Gastroesophageal sphincter (tissue), 3 donors: ENCODE data around the gene PXYLP1.

Source experiments
- POLR2A ChIP-seq, 2 donors: fragments of 450-650 bp; IDR thresholded peaks; one replicate each; pipeline ENCODE4 v1.6.1; 2017; ENCODE audit warnings: antibody characterized with exemption in 2 of 2, mild to moderate bottlenecking in 2 of 2, moderate library complexity in 1 of 2
- POLR2AphosphoS5 ChIP-seq: sonication (generic); formaldehyde crosslinking; IDR thresholded peaks from one replicate; pipeline ENCODE4 v1.6.1; 2017; ENCODE audit warnings: antibody characterized with exemption
- TF ChIP-seq, protein P1 (sequence below), 4 experiments: fragments of 200-600 bp in 2 of 4; fragments of 450-650 bp in 2 of 4; sonication (generic) in 1 of 4; IDR thresholded peaks; one replicate each; pipeline ENCODE4 v1.5.1; 2017 to 2019; ENCODE audit warnings: antibody characterized with exemption in 4 of 4, mild to moderate bottlenecking in 2 of 4, moderate library complexity in 2 of 4

DNA sequence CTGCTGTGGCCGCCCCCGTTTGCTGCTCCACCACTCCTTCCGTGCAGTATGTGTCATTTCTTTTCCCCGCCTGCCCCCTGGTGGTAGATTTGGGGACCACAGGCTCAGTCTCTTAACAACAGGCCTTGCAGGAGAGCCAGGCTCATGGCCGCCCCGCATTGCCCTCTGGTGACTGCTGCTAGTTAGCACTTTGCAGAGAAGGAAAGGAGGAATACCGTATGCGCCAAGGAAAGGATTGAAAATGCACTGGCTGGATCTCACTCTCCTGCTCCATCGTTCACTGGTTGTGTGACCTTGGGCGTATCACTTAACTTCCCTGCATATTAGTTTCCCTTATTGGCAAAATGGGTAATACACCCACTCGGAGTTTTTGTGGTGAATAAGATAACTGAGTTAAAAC is 39.3 kb upstream of the PXYLP1 start:
- TF ChIP-seq, protein P1, sequence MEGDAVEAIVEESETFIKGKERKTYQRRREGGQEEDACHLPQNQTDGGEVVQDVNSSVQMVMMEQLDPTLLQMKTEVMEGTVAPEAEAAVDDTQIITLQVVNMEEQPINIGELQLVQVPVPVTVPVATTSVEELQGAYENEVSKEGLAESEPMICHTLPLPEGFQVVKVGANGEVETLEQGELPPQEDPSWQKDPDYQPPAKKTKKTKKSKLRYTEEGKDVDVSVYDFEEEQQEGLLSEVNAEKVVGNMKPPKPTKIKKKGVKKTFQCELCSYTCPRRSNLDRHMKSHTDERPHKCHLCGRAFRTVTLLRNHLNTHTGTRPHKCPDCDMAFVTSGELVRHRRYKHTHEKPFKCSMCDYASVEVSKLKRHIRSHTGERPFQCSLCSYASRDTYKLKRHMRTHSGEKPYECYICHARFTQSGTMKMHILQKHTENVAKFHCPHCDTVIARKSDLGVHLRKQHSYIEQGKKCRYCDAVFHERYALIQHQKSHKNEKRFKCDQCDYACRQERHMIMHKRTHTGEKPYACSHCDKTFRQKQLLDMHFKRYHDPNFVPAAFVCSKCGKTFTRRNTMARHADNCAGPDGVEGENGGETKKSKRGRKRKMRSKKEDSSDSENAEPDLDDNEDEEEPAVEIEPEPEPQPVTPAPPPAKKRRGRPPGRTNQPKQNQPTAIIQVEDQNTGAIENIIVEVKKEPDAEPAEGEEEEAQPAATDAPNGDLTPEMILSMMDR (IDR thresholded peaks at IDR 0.05) = peak; percentile 95 to 100 (median 98)
- no peak for TF ChIP-seq POLR2AphosphoS5
- no peak for TF ChIP-seq POLR2A (IDR thresholded peaks at IDR 0.05)
